HuH-7.5 (cell line): ENCODE results near the gene APOO.

ENCODE experiments used
- DNase-seq: peaks from one replicate; pipeline ENCODE4 v3.0.0; 2011; ENCODE audit warnings: low spot score

Gene APOO

GRCh38 chrX:23817979-23818336 is 89.8 kb downstream of the APOO start:
- DNase-seq: no peak

- DNase-seq: no peak
These were observed 91.6 kb downstream of the APOO start for GRCh38 chrX:23816179-23816578.

DNA sequence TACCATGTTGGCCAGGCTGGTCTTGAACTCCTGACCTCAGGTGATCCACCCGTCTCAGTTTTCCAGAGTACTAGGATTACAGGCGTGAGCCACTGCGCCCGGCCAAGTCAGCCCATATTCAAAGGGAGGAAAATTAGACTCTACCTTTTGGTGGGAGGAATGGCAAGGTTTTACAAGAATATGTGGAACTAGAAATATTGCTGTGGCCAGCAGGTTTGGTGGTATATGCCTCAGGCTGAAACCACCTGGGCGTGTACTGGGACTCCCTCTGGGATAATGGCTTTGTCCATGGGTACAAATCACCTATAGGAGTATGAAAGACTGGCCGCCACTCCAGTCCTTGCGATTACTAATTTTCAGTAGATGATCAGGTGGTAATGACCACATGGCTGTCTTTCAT is 92.4 kb downstream of the APOO start:
- no peak for DNase-seq

GRCh38 chrX:23813808-23814207 is 93.9 kb downstream of the APOO start:
- no peak for DNase-seq

GRCh38 chrX:23811656-23812055 is 96.1 kb downstream of the APOO start:
- DNase-seq: no peak

GRCh38 chrX:23811108-23811651 is 96.6 kb downstream of the APOO start:
- DNase-seq: no peak

DNA sequence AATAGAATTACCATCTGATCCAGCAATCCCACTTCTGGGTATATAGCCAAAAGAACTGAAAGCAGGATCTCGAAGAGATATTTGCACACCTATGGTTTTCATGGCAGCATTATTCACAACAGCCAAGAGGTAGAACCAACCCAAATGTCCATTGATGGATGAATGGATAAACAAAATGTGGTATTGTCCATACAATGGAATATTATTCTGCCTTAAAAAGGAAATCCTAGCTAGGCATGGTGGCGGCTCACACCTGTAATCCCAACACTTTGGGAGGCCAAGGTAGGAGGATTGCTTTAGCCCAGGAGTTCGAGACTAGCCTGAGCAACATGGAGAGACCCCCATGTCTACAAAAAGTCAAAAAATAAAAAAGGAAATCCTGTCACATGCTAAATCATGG is 97.5 kb downstream of the APOO start:
- DNase-seq: no peak

- no peak for DNase-seq
These were observed 102.3 kb downstream of the APOO start for GRCh38 chrX:23805389-23805788.

DNA sequence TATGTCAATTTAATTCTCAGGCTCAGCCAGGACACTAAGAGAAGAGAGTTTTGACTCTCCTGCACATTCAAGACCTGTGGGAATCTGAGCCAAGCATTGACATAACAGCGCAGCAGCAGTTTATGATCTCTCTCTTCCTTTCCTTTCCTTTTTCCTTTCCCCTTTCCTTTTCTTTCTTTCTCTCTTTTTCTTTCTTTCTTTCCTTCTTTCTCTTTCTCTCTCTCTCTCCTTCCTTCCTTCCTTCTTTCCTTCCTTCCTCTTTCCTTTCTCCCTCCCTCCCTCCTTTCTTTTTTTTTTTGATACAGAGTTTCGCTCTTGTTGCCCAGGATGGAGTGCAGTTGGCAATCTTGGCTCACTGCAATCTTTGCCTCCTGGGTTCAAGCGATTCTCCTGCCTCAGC is 103.2 kb downstream of the APOO start:
- no peak for DNase-seq

GRCh38 chrX:23803931-23804381 is 103.8 kb downstream of the APOO start:
- DNase-seq: no peak

- no peak for DNase-seq
These were observed 105.3 kb downstream of the APOO start for GRCh38 chrX:23802431-23802830.

- no peak for DNase-seq
These were observed 108.2 kb downstream of the APOO start for GRCh38 chrX:23799469-23800065.

DNA sequence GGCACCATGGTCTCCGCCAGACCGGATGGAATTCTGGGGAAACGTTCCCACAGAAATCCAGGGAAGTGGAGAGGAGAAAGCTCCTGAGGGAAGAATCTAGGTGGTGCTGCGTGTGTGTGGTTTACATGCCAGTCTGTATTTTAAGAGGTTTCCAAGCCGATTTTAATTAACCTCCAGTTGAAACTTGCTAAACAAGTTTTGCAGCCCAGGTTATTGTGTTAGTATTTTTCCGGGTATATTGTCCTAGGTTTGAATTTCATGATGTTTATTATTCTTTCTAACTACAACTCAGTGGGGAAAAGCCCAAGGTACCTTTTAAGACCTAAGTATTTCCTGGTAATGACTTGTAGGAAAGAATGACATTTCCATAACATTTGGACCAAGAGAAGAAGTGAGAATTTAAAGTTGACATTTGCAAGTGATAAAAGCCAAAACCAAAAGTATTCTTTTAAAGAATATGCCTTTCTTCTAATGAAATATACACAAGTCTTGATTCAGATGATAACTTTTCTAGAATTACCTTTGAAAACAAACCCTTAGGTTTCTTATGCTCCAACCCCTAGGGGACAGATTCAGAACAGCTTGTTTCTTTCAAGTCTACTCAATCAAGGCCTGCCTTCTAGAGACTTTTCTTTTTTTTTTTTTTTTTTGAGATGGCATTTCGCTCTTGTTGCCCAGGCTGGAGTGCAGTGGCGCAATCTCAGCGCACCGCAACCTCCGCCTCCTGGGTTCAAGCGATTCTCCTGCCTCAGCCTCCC is 110.2 kb downstream of the APOO start:
- DNase-seq: no peak

DNA sequence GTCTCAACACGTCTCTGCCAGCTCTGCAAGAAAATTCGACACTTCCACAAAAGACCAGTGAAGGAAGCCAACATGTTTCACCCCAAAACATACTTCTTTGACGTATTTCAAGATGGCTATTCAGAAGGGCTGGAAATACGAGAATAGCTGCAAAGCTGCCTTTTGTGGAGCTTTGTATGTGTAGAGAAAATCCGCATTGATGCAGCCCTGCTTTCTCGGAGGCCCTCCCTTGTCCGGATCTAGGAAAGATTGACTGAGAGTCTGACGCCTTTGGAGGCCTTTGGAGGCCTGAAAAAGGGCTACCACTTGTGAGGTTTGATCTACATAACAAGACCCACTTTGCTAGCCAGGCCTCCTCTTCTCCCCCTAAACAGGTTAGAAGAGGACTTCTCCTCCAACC is 112.5 kb downstream of the APOO start:
- DNase-seq: no peak

DNA sequence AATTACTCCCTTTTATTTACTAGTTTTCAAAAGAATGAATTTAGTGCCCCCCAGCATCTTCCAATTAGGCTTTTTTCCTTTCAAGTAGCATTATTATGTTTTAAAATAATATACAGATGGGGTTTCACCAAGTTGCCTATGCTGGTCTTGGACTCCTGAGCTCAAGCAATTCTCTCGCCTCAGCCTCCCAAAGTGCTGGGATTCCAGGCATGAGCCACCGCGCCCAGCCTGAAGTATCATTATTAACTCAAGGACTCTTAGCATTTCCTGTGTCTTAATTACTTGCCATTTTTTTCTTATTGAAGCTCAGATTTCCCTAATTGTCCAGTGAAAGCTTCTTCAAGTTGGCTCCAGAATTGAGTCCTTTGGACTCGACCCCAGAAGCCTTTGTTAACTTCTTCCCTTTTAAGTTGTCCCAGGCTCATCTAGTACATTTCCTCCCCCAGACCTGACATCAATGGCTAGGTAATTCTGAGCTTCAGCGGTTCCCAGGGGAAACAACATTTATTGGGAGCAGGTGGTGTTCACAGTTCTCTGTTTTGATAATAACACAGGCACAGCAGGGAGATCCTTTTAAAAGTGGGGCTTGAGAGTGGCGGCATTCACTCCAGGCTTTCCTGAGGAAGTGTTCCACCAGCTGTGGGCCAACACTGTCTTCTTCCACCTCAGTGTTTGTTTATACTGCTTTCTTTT is 114.7 kb downstream of the APOO start:
- DNase-seq: no peak

GRCh38 chrX:23790155-23790497 is 117.6 kb downstream of the APOO start:
- DNase-seq: no peak

- no peak for DNase-seq
These were observed 118.2 kb downstream of the APOO start for GRCh38 chrX:23789386-23790154.

DNA sequence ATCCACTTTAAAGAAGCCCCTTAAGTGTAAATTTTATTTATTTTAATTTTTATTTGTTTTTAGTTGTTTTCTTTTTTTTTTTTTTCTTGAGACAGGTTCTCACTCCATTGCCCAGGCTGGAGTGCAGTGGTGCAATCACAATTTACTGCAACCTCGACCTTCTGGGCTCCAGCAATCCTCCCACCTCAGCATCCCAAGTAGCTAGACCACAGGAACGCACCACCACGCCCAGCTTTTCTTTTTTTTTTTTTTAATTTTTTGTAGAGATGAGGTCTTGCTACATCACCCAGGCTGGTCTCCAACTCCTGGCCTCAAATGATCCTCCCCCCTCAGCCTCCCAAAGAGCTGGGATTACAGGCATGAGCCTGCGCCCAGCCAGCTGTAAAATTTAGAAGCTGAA is 118.8 kb downstream of the APOO start:
- DNase-seq: no peak

GRCh38 chrX:23788521-23788920 is 119.2 kb downstream of the APOO start:
- no peak for DNase-seq

GRCh38 chrX:23787745-23788118 is 120.0 kb downstream of the APOO start:
- DNase-seq: no peak

- DNase-seq: no peak
These were observed 121.4 kb downstream of the APOO start for GRCh38 chrX:23786268-23786815.

DNA sequence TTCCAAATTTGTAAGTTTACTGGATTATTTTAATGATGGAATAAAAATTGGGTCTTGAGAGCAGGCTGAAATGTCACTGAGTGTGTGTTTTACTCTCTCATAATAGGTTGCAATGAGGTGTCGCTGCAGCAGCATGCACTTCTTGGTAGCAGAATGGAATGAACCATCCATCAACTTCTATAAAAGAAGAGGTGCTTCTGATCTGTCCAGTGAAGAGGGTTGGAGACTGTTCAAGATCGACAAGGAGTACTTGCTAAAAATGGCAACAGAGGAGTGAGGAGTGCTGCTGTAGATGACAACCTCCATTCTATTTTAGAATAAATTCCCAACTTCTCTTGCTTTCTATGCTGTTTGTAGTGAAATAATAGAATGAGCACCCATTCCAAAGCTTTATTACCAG is 122.2 kb downstream of the APOO start:
- DNase-seq: no peak
